Measurements from ENCODE around the gene IQGAP2.

IQGAP2 gene

DNA sequence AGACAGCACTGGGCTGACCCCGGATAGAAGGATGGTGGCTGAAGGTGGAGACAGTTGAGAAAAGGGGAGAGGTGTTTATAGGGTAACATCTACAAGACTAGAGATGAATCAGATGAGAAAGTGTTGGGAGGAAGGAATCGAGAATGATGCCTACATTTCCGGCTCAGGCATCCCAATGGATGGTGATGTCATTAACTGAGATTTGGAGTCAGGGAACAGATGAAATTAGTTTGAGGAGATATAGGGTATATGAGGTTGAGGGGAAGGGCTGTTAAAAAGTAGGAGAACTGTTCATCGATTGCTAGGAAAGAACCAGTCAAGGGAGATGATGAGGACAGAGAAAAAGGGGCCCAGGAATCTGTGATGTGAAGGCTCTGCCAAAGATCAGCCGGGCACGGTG is 24.7 kb upstream of the IQGAP2 start:
- no peak for ATAC-seq
- TF ChIP-seq ZC3H10 (CRISPR knock-in tag; IDR thresholded peaks at IDR 0.05) = no peak
- TF ChIP-seq ZFP3 (CRISPR knock-in tag; IDR thresholded peaks at IDR 0.05) = no peak
- no peak for TF ChIP-seq SNAI2 (CRISPR knock-in tag; IDR thresholded peaks at IDR 0.05)

DNA sequence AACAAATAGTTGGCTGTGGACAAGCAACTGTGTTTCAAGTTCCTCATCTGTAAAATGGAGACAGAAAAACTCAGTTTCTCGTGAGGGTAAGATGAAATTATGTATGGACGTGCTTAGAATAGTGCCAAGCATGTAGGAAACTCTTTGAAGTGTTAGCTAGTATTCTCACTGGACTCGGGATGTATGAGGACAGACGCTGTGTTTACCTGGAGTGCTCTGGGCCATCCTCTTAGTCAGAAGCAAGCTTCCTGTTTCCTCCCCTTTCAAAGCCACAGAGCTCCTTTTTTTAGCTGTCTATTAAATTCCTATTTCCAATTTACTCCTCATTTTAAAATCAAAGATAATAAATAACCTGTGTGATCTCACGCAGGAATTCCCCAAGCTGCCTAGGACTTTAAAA is 23.8 kb upstream of the IQGAP2 start:
- TF ChIP-seq, protein P1, sequence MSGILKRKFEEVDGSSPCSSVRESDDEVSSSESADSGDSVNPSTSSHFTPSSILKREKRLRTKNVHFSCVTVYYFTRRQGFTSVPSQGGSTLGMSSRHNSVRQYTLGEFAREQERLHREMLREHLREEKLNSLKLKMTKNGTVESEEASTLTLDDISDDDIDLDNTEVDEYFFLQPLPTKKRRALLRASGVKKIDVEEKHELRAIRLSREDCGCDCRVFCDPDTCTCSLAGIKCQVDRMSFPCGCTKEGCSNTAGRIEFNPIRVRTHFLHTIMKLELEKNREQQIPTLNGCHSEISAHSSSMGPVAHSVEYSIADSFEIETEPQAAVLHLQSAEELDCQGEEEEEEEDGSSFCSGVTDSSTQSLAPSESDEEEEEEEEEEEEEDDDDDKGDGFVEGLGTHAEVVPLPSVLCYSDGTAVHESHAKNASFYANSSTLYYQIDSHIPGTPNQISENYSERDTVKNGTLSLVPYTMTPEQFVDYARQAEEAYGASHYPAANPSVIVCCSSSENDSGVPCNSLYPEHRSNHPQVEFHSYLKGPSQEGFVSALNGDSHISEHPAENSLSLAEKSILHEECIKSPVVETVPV (CRISPR knock-in tag; IDR thresholded peaks at IDR 0.05) = no peak
- ATAC-seq = no peak

DNA sequence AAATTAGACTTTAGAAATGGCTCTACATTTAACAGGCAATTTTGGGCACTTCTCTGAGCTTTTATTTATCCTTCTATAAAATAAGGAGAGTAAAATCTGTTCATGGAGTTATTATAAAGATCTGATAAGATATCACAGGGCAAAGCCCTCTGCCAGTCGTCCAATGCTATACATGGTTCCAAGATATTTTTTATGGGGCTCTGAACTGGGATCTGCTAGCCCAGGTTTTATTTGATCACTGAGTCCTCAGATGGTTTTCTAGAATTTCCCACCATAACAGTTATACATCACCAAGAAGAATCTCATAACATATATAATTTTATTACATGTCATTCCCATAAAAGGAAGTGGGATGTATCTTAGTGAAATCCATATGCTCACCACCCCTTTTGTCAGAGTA is 23.2 kb upstream of the IQGAP2 start:
- TF ChIP-seq BACH2 (CRISPR knock-in tag; IDR thresholded peaks at IDR 0.05; ENCODE audit: borderline replicate concordance) (no peak), ISL1 (CRISPR knock-in tag; IDR thresholded peaks at IDR 0.05) (no peak), CSDC2 (CRISPR knock-in tag; IDR thresholded peaks at IDR 0.05) (no peak), ZFP30 (CRISPR knock-in tag; IDR thresholded peaks at IDR 0.05) (no peak), ZNF8 (CRISPR knock-in tag; IDR thresholded peaks at IDR 0.05) (no peak), ZFP3 (CRISPR knock-in tag; IDR thresholded peaks at IDR 0.05) (no peak), ZNF70 (CRISPR knock-in tag; IDR thresholded peaks at IDR 0.05) (no peak), TOX (CRISPR knock-in tag; IDR thresholded peaks at IDR 0.05; ENCODE audit: borderline replicate concordance) (no peak), ZNF565 (CRISPR knock-in tag; conservative IDR thresholded peaks at IDR 0.05; ENCODE audit: low read depth) (no peak), ARNTL (CRISPR knock-in tag; IDR thresholded peaks at IDR 0.05; ENCODE audit: borderline replicate concordance, low read depth) (no peak), RARB (CRISPR knock-in tag; IDR thresholded peaks at IDR 0.05) (no peak), ZC3H10 (CRISPR knock-in tag; IDR thresholded peaks at IDR 0.05) (no peak), ESRRG (CRISPR knock-in tag; IDR thresholded peaks at IDR 0.05) (no peak), SNAI2 (CRISPR knock-in tag; IDR thresholded peaks at IDR 0.05) (no peak), TCF4 (CRISPR knock-in tag; IDR thresholded peaks at IDR 0.05; ENCODE audit: borderline replicate concordance) (no peak), OSR1 (CRISPR knock-in tag; IDR thresholded peaks at IDR 0.05) (no peak)
- TF ChIP-seq, protein P2, sequence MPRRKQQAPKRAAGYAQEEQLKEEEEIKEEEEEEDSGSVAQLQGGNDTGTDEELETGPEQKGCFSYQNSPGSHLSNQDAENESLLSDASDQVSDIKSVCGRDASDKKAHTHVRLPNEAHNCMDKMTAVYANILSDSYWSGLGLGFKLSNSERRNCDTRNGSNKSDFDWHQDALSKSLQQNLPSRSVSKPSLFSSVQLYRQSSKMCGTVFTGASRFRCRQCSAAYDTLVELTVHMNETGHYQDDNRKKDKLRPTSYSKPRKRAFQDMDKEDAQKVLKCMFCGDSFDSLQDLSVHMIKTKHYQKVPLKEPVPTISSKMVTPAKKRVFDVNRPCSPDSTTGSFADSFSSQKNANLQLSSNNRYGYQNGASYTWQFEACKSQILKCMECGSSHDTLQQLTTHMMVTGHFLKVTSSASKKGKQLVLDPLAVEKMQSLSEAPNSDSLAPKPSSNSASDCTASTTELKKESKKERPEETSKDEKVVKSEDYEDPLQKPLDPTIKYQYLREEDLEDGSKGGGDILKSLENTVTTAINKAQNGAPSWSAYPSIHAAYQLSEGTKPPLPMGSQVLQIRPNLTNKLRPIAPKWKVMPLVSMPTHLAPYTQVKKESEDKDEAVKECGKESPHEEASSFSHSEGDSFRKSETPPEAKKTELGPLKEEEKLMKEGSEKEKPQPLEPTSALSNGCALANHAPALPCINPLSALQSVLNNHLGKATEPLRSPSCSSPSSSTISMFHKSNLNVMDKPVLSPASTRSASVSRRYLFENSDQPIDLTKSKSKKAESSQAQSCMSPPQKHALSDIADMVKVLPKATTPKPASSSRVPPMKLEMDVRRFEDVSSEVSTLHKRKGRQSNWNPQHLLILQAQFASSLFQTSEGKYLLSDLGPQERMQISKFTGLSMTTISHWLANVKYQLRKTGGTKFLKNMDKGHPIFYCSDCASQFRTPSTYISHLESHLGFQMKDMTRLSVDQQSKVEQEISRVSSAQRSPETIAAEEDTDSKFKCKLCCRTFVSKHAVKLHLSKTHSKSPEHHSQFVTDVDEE (CRISPR knock-in tag; IDR thresholded peaks at IDR 0.05) = no peak
- TF ChIP-seq, protein P3, sequence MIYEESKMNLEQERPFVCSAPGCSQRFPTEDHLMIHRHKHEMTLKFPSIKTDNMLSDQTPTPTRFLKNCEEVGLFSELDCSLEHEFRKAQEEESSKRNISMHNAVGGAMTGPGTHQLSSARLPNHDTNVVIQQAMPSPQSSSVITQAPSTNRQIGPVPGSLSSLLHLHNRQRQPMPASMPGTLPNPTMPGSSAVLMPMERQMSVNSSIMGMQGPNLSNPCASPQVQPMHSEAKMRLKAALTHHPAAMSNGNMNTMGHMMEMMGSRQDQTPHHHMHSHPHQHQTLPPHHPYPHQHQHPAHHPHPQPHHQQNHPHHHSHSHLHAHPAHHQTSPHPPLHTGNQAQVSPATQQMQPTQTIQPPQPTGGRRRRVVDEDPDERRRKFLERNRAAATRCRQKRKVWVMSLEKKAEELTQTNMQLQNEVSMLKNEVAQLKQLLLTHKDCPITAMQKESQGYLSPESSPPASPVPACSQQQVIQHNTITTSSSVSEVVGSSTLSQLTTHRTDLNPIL (CRISPR knock-in tag; IDR thresholded peaks at IDR 0.05; ENCODE audit: low read depth) = no peak
- TF ChIP-seq, protein P4, sequence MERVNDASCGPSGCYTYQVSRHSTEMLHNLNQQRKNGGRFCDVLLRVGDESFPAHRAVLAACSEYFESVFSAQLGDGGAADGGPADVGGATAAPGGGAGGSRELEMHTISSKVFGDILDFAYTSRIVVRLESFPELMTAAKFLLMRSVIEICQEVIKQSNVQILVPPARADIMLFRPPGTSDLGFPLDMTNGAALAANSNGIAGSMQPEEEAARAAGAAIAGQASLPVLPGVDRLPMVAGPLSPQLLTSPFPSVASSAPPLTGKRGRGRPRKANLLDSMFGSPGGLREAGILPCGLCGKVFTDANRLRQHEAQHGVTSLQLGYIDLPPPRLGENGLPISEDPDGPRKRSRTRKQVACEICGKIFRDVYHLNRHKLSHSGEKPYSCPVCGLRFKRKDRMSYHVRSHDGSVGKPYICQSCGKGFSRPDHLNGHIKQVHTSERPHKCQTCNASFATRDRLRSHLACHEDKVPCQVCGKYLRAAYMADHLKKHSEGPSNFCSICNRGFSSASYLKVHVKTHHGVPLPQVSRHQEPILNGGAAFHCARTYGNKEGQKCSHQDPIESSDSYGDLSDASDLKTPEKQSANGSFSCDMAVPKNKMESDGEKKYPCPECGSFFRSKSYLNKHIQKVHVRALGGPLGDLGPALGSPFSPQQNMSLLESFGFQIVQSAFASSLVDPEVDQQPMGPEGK (CRISPR knock-in tag; IDR thresholded peaks at IDR 0.05; ENCODE audit: borderline replicate concordance) = no peak
- TF ChIP-seq, protein P1 (CRISPR knock-in tag; IDR thresholded peaks at IDR 0.05) = no peak
- ATAC-seq = no peak

All from SK-N-SH treated with all-trans-retinoic acid at 6 μM for 48 hours (cell line).